Fibroblast of the aortic adventitia (primary cell): Measurements from ENCODE around the gene ERC1. TPM values are rescaled to one million over a fixed set of nuclear protein-coding genes. Genes with fewer than 3 reads are reported as not detected.

Experiments
- DNase-seq: peaks from one replicate; pipeline ENCODE4 v3.0.0-alpha.2; 2010; ENCODE audit warnings: low read depth
- H3K4me3 ChIP-seq: 2 replicates; pipeline ENCODE4 v1.5.1; 2011; ENCODE audit warnings: low read depth, mild to moderate bottlenecking, control low read depth, low read length, moderate library complexity
- total RNA-seq: library from RNA; depleted of rRNA; stranded (reverse); fragments of >200 nt; gene quantifications from 2 replicates; pipeline ENCODE4 v1.2.3, GENCODE V29; 2012; ENCODE audit warnings: low replicate concordance
- TF ChIP-seq, protein P1 (sequence below): IDR thresholded peaks from 2 replicates; pipeline ENCODE4 v1.5.1; 2011; ENCODE audit warnings: mild to moderate bottlenecking, low read length, control low read depth, inconsistent platforms; ENCODE audit not compliant: insufficient read depth

Gene ERC1
- total RNA-seq, 1 donor = 50.9 TPM

GRCh38 chr12:1403417-1403816 is 412.4 kb downstream of the ERC1 start:
- DNase-seq = no peak
- TF ChIP-seq, protein P1, sequence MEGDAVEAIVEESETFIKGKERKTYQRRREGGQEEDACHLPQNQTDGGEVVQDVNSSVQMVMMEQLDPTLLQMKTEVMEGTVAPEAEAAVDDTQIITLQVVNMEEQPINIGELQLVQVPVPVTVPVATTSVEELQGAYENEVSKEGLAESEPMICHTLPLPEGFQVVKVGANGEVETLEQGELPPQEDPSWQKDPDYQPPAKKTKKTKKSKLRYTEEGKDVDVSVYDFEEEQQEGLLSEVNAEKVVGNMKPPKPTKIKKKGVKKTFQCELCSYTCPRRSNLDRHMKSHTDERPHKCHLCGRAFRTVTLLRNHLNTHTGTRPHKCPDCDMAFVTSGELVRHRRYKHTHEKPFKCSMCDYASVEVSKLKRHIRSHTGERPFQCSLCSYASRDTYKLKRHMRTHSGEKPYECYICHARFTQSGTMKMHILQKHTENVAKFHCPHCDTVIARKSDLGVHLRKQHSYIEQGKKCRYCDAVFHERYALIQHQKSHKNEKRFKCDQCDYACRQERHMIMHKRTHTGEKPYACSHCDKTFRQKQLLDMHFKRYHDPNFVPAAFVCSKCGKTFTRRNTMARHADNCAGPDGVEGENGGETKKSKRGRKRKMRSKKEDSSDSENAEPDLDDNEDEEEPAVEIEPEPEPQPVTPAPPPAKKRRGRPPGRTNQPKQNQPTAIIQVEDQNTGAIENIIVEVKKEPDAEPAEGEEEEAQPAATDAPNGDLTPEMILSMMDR = no peak
- no peak overlapping the region for H3K4me3 ChIP-seq

DNA sequence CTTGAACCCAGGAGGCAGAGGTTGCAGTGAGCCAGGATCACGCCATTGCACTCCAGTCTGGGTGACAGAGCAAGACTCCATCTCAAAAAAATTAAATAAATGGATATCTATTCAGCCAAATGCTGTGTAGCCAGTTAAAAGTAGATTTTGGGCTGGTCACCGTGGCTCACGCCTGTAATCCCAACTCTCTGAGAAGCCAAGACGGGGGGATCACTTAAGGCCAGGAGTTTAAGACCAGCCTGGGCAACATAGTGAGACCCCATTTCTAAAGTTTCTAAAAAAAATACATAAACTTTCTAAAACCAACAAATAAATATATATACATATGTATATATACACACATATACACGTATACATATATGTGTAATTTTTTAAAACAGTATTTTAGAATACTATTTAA is 414.6 kb downstream of the ERC1 start:
- no peak for DNase-seq
- H3K4me3 ChIP-seq = no peak overlapping the region
- TF ChIP-seq, protein P1 = no peak

- no peak for DNase-seq
- TF ChIP-seq, protein P1 = no peak
- no peak overlapping the region for H3K4me3 ChIP-seq
Observed at GRCh38 chr12:1410794-1411193, 419.8 kb downstream of the ERC1 start.

DNA sequence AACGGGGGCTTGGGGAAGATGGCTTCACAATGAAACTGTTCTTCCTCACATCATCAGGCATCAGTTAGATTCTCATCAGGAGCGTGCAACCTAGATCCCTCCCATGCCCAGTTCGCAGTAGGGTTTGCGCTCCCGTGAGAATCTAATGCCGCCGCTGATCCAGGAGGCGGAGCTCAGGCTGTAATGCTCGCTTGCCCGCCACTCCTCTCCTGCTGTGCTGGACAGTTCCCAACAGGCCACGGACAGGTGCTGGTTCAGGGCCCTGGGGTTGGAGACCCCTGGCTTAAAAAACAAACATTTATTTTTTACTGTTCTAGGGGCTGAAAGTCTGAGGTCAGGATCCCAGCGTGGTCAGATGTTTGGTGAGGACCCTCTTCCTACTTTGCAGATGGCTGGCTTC is 422.9 kb downstream of the ERC1 start:
- H3K4me3 ChIP-seq = no peak overlapping the region
- TF ChIP-seq, protein P1 = no peak

DNA sequence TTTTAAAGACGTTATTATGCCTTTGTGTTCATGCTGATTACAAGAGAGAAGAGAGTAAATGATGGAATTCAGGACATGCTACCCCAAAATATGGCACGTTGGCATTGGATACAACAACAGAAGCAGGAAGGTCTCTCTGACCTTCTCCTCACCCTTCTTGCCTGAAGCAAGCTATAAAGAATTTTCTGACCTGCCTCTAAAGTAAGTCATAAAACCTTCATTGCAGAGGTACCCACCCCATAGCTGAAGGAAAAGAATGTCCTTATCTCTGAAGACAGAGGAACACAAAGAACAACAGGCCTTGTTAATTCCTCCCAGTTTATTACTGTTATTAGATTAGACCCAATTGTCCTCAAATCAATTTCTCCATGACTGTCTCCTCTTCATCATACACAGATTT is 427.1 kb downstream of the ERC1 start:
- no peak overlapping the region for H3K4me3 ChIP-seq
- TF ChIP-seq, protein P1 = no peak
- no peak for DNase-seq

More for the DNA sequence above, 422.9 kb downstream of the ERC1 start:
- no peak for DNase-seq

- H3K4me3 ChIP-seq = no peak overlapping the region
- TF ChIP-seq, protein P1 = no peak
- no peak for DNase-seq
Observed at GRCh38 chr12:1419849-1420371, 428.9 kb downstream of the ERC1 start.

DNA sequence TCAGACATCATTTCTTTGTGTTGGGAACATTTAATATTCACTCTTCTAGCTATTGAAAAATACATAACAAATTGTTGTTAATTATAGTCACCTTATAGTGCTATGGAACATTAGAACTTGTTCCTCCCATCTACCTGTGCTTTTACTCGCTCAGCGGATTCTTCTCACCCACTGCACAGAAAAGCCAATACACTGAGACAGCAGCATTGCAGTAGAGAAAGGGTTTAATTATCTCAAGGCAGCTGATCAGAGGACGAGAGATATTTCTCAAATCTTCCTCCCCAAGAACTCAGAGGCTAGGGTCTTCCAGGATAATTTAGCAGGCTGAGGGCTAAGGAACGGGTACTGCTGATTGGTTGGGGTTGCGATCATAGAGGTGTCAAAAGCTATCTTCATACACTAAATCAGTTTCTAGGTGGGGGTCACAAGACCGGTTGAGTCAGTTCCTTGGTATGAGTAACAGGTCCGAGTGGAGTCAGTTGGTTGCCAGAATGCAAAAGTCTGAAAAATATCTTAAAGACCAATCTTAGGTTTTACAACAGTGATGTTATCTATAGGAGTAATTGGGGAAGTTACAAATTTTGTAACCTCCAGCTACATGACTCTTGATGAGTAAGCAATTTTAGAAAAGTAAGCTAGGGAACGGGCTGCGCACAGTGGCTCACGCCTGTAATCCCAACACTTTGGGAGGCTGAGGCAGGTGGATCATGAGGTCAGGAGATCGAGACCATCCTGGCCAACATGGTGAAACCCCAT is 430.2 kb downstream of the ERC1 start:
- TF ChIP-seq, protein P1 = no peak
- no peak for DNase-seq
- no peak overlapping the region for H3K4me3 ChIP-seq
